Activated CD4-positive, alpha-beta memory T cell treated with anti-CD3 and anti-CD28 coated beads for 36 hours (primary cell): ENCODE measurements around the gene CTIF. TPM values are rescaled to one million over a fixed set of nuclear protein-coding genes. Genes with fewer than 3 reads are reported as not detected.

Experiments
- CTCF ChIA-PET: fragments of 350-600 bp; sonication (Branson Sonifier 250); formaldehyde crosslinking; loops from one replicate; lab custom pipeline; 2021; ENCODE audit warnings: antibody characterized with exemption, inconsistent platforms; lab: Charles Lee
- POLR2A ChIA-PET: fragments of 350-600 bp; sonication (Branson Sonifier 250); formaldehyde crosslinking; loops from one replicate; lab custom pipeline; 2021; ENCODE audit warnings: antibody characterized with exemption; lab: Charles Lee
- DNase-seq: peaks from one replicate; pipeline ENCODE4 v3.0.0-alpha.2; 2020
- H3K27ac Mint-ChIP-seq: one replicate; pipeline ENCODE4 v1.8.0; 2021; ENCODE audit warnings: mixed read lengths
- H3K27me3 Mint-ChIP-seq: one replicate; pipeline ENCODE4 v1.8.0; 2021; ENCODE audit warnings: mixed read lengths
- H3K36me3 Mint-ChIP-seq: one replicate; pipeline ENCODE4 v1.8.0; 2021; ENCODE audit warnings: mixed read lengths
- H3K4me1 Mint-ChIP-seq: one replicate; pipeline ENCODE4 v1.8.0; 2021; ENCODE audit warnings: low read depth, mixed read lengths
- H3K4me3 Mint-ChIP-seq: one replicate; pipeline ENCODE4 v1.8.0; 2021; ENCODE audit warnings: mild to moderate bottlenecking, mixed read lengths
- H3K9me3 Mint-ChIP-seq: one replicate; pipeline ENCODE4 v1.8.0; 2021; ENCODE audit warnings: mixed read lengths
- intact Hi-C: fragments of 100-400 bp; cut with micrococcal nuclease; formaldehyde crosslinking; loops from one replicate; pipeline ENCODE4 v1.15.1; 2023
- total RNA-seq, 2 experiments: library from RNA; stranded (reverse); gene quantifications; one replicate each; pipeline ENCODE4 v1.2.3, GENCODE V29; 2021

The CTIF gene
- total RNA-seq, 2 experiments from 2014 or later = 4.6 to 5.8 TPM

GRCh38 chr18:48872234-48873145 lies 333.7 kb downstream of the CTIF start:
- ChIA-PET CTCF (no interaction called here), POLR2A (no interaction called here)
- Mint-ChIP-seq H3K36me3 (no peaks in the 10 kb centered on the region), H3K27ac (no peak overlapping the region), H3K4me1 (peaks cover 40% of the 10 kb centered on the region), H3K9me3 (no peaks in the 10 kb centered on the region), H3K4me3 (no peak overlapping the region), H3K27me3 (no peaks in the 10 kb centered on the region)
- no peak for DNase-seq
- intact Hi-C loops = no loop called here

GRCh38 chr18:48874233-48874632 lies 335.4 kb downstream of the CTIF start:
- Mint-ChIP-seq H3K27ac (no peak overlapping the region), H3K27me3 (no peaks in the 10 kb centered on the region), H3K9me3 (no peaks in the 10 kb centered on the region), H3K4me3 (no peak overlapping the region), H3K4me1 (peaks cover 25% of the 10 kb centered on the region), H3K36me3 (no peaks in the 10 kb centered on the region)
- POLR2A ChIA-PET = no interaction called here
- intact Hi-C loops = no loop called here
- CTCF ChIA-PET = interaction anchor here (1.6 kb wide), 1 partner anchor 98 kb away, joined by 7 read pairs; no protein-coding TSS in a partner anchor
- no peak for DNase-seq

GRCh38 chr18:48874701-48875162 lies 335.9 kb downstream of the CTIF start:
- H3K36me3 Mint-ChIP-seq = no peaks in the 10 kb centered on the region
- no peak overlapping the region for H3K27ac Mint-ChIP-seq
- no peak for DNase-seq
- ChIA-PET POLR2A (no interaction called here), CTCF (interaction anchor here (1.6 kb wide), 1 partner anchor 98 kb away, joined by 7 read pairs; no protein-coding TSS in a partner anchor)
- no peaks in the 10 kb centered on the region for H3K9me3 Mint-ChIP-seq
- intact Hi-C loops = no loop called here
- H3K27me3 Mint-ChIP-seq = no peaks in the 10 kb centered on the region
- peaks cover 20% of the 10 kb centered on the region for H3K4me1 Mint-ChIP-seq
- no peak overlapping the region for H3K4me3 Mint-ChIP-seq

DNA sequence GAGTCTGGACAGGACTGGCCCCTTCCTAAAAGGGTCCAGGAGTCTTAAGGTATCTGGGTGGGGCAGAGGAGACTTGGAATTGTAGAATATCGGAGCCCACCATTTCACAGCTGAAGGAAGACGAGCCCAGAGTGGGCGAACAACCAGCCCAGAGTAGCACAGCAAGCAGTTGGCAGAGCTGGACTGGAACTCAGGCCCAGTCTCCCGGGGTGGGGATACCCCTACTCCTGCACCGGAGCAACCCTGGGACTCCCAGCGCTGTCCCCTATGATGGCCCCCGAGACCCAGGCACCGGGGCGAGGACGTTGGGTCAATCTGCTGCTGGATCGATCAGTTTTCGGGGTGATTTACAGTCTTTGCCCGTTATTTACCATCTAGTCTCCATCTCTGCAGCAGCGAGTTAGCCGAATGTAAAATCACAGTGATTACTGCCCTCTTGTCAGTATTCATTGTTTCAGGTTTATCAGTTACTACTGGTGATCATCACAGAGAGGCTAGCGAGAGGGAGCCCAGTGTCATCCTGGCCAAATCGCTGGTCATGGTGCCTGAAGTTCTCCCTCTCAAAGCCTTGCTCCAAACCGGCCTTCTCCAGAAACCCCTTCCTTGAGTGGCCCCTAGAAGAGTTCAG lies 336.6 kb downstream of the CTIF start:
- ChIA-PET POLR2A (no interaction called here), CTCF (no interaction called here)
- Mint-ChIP-seq H3K27ac (no peak overlapping the region), H3K9me3 (no peaks in the 10 kb centered on the region), H3K4me3 (no peak overlapping the region), H3K36me3 (no peaks in the 10 kb centered on the region), H3K4me1 (peaks cover 18% of the 10 kb centered on the region), H3K27me3 (no peaks in the 10 kb centered on the region)
- DNase-seq = no peak
- intact Hi-C loops = no loop called here

DNA sequence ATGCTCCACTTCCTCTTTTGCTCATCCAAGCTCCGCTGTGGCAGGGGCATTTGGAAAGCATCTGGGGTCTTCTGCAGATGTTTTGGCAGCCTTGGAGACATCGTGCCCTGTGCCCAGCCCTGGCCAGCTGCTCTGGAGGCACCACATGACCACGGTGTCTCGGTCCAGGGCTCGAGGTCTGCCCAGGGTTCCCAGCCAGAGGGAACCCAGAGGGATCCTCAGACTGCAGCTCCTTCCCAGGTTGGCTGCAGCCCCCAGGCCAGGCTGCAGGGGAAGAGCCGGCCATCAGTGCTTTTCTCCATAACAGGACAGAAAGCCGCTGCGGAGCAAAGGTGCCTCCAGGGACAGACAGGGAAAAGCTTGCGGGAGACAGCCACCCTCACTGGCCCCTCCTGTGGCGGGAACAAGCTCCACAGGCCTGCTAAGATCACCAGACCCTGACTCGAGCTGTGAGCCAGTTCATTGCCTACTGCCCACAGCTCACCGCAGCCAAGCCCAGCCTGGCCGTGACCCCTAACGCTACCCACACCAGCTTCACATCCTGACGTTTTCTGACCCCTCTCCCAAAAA lies 337.2 kb downstream of the CTIF start:
- Mint-ChIP-seq H3K27me3 (no peaks in the 10 kb centered on the region), H3K9me3 (no peaks in the 10 kb centered on the region), H3K27ac (no peak overlapping the region), H3K36me3 (no peaks in the 10 kb centered on the region), H3K4me3 (no peak overlapping the region), H3K4me1 (peaks cover 18% of the 10 kb centered on the region)
- intact Hi-C loops = no loop called here
- DNase-seq = no peak
- ChIA-PET CTCF (no interaction called here), POLR2A (no interaction called here)

- Mint-ChIP-seq H3K27ac (no peak overlapping the region), H3K36me3 (no peaks in the 10 kb centered on the region), H3K4me1 (peaks cover 18% of the 10 kb centered on the region), H3K4me3 (no peak overlapping the region), H3K27me3 (no peaks in the 10 kb centered on the region), H3K9me3 (no peaks in the 10 kb centered on the region)
- DNase-seq = no peak
- ChIA-PET POLR2A (no interaction called here), CTCF (no interaction called here)
- intact Hi-C loops = no loop called here
Observed at GRCh38 chr18:48876590-48876989, 337.8 kb downstream of the CTIF start.

DNA sequence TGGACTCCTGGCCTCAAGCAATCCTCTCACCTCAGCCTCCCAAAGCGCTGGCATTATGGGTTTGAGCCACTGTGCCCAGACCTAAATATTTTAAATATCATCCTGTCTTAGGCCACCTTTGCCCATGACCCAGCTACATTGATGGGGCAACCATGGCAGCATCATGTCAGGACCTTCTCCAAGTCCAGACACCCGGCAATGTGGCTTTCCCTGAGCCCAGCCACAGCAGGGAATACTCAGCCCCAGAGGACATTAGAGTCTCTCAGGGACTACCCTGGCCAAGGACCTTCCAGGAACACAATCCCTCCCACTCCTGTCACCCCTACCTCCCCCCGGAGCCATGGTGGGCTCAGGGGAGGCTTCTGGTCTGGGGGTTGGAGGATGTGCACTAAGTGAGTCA lies 339.1 kb downstream of the CTIF start:
- Mint-ChIP-seq H3K9me3 (no peaks in the 10 kb centered on the region), H3K4me3 (no peak overlapping the region), H3K36me3 (no peaks in the 10 kb centered on the region), H3K27ac (no peak overlapping the region), H3K4me1 (peaks cover 9% of the 10 kb centered on the region), H3K27me3 (no peaks in the 10 kb centered on the region)
- intact Hi-C loops = no loop called here
- CTCF ChIA-PET = no interaction called here
- DNase-seq = no peak
- POLR2A ChIA-PET = no interaction called here

GRCh38 chr18:48878471-48878870 lies 339.6 kb downstream of the CTIF start:
- no peak overlapping the region for H3K4me3 Mint-ChIP-seq
- POLR2A ChIA-PET = no interaction called here
- H3K27ac Mint-ChIP-seq = peak overlapping the region; percentile 61
- no peak for DNase-seq
- H3K27me3 Mint-ChIP-seq = no peaks in the 10 kb centered on the region
- intact Hi-C loops = no loop called here
- no peaks in the 10 kb centered on the region for H3K36me3 Mint-ChIP-seq
- no peaks in the 10 kb centered on the region for H3K9me3 Mint-ChIP-seq
- peaks cover 4% of the 10 kb centered on the region for H3K4me1 Mint-ChIP-seq
- CTCF ChIA-PET = no interaction called here

GRCh38 chr18:48879008-48879431 lies 340.2 kb downstream of the CTIF start:
- no peak overlapping the region for H3K4me3 Mint-ChIP-seq
- intact Hi-C loops = no loop called here
- no peak for DNase-seq
- H3K27me3 Mint-ChIP-seq = no peaks in the 10 kb centered on the region
- POLR2A ChIA-PET = no interaction called here
- H3K36me3 Mint-ChIP-seq = no peaks in the 10 kb centered on the region
- CTCF ChIA-PET = no interaction called here
- no peak overlapping the region for H3K27ac Mint-ChIP-seq
- peaks cover under 1% of the 10 kb centered on the region for H3K4me1 Mint-ChIP-seq
- H3K9me3 Mint-ChIP-seq = no peaks in the 10 kb centered on the region

DNA sequence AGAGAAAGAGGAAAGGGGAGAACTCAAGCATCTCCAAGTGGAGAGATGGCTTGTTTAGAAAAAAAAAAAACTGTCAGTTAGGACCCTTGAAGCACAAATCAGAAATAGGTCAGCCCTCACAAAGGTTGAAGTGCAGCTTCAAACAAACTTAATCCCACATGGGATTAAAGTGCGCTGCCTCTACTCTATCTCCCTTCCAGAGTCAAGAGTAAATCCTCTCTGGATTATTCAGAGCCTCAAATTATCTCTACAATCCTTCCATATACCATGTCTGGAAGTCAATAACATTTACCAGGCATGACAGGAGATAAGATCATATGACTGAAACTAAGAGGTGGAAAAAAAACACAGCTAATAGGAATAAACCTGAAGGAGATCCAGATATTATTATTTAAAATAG lies 342.1 kb downstream of the CTIF start:
- no peak for DNase-seq
- no peaks in the 10 kb centered on the region for H3K27me3 Mint-ChIP-seq
- H3K27ac Mint-ChIP-seq = no peak overlapping the region
- H3K9me3 Mint-ChIP-seq = no peaks in the 10 kb centered on the region
- no peak overlapping the region for H3K4me3 Mint-ChIP-seq
- intact Hi-C loops = no loop called here
- ChIA-PET CTCF (no interaction called here), POLR2A (no interaction called here)
- no peaks in the 10 kb centered on the region for H3K36me3 Mint-ChIP-seq
- no peaks in the 10 kb centered on the region for H3K4me1 Mint-ChIP-seq

DNA sequence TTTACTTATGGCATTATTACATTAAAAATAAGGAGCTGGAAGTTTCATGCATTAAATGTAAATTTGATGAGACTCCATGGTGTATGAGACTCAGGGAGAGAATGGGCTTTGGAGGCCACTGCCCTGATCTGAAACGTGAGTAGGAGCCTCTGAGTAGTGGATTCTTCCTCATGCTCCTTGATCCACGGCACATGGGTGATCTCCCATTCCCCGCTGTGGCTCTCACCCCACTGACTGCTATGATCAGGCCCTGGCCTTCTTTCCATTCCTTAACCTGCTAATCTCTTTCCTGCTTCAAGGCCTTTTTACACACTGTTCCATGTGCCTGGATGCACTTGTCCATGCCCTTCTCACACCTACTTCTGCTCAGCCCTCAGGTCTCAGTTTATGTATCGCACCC lies 343.5 kb downstream of the CTIF start:
- H3K4me1 Mint-ChIP-seq = no peaks in the 10 kb centered on the region
- intact Hi-C loops = no loop called here
- no peaks in the 10 kb centered on the region for H3K36me3 Mint-ChIP-seq
- no peaks in the 10 kb centered on the region for H3K27me3 Mint-ChIP-seq
- no peaks in the 10 kb centered on the region for H3K9me3 Mint-ChIP-seq
- H3K4me3 Mint-ChIP-seq = no peak overlapping the region
- no peak overlapping the region for H3K27ac Mint-ChIP-seq
- CTCF ChIA-PET = no interaction called here
- DNase-seq = no peak
- POLR2A ChIA-PET = no interaction called here

- DNase-seq = no peak
- ChIA-PET POLR2A (interaction anchor here (0.6 kb wide), 1 partner anchor 79 kb away, joined by 3 read pairs; no protein-coding TSS in a partner anchor), CTCF (no interaction called here)
- Mint-ChIP-seq H3K4me1 (no peaks in the 10 kb centered on the region), H3K36me3 (no peaks in the 10 kb centered on the region), H3K9me3 (no peaks in the 10 kb centered on the region), H3K27me3 (no peaks in the 10 kb centered on the region), H3K4me3 (no peak overlapping the region), H3K27ac (no peak overlapping the region)
- intact Hi-C loops = no loop called here
Observed at GRCh38 chr18:48884306-48884705, 345.5 kb downstream of the CTIF start.
